Measurements from ENCODE around the gene PCDH1. TPM values are rescaled to one million over a fixed set of nuclear protein-coding genes. Genes with fewer than 3 reads are reported as not detected.
A peak's percentile ranks its signal among the peaks of the same experiment; 100 is the strongest.

PCDH1 gene
- total RNA-seq, 1 experiment from 2014 or later, result 9.9 TPM

DNA sequence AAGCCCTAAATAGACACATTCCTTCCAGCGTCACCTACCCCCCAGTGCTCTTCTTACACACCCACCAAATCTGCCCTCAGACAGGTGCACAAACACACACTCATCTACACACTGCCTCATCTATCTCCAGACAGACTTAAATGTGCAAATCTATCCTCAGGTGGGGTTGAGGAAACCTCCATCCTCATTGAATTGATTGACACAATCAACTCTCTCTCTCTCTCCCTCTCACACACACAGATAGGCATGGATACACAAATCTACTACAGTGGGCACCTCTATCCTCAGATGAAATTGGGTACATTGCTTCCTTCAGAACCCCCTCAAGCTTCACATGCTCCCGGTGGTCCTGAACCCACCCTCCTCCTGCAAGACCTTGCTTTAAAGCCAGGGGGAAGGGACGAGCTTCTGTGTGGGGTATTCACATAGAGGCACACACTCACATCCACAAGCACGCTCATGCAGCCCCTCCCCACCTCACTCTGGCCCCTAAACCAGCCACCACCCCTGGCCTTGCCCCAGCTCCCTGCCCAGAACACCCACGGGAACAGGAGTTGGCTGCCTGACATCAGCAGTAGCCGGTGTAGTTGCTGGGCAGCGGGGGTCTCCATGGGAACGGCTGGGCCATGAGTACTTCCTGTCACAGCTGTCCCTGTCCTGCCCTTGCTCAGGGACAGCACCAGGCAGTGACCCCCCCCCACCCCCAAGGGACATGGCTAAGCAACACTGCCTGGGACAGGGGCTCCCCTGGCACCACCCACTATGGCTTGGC is 22.8 kb downstream of the PCDH1 start:
- Mint-ChIP-seq H3K4me3 (ENCODE audit: unreplicated experiment) (no peak overlapping the region), H3K27me3 (ENCODE audit: insufficient read depth, unreplicated experiment) (no peaks in the 10 kb centered on the region), H3K9me3 (ENCODE audit: unreplicated experiment) (no peaks in the 10 kb centered on the region), H3K36me3 (ENCODE audit: insufficient read depth, unreplicated experiment) (no peaks in the 10 kb centered on the region), H3K27ac (ENCODE audit: low read depth, unreplicated experiment) (no peak overlapping the region), H3K4me1 (ENCODE audit: insufficient read depth, unreplicated experiment) (no peaks in the 10 kb centered on the region)
- intact Hi-C loops (cut with micrococcal nuclease), result no loop called here
- POLR2A ChIA-PET, result no interaction called here
- no TSS peak for BruUV-seq (replicated peaks)
- no peak for DNase-seq (ENCODE audit: unreplicated experiment)
- TF ChIP-seq CTCF (IDR thresholded peaks at IDR 0.05; ENCODE audit: unreplicated experiment), result no peak
- CTCF ChIA-PET, result interaction anchor here (0.7 to 0.8 kb wide), 2 partner anchors 43 to 153 kb away, joined by 3 to 5 read pairs; no protein-coding TSS in a partner anchor

GRCh38 chr5:141853895-141854626 is 24.1 kb downstream of the PCDH1 start:
- Mint-ChIP-seq H3K27ac (ENCODE audit: low read depth, unreplicated experiment) (no peak overlapping the region), H3K9me3 (ENCODE audit: unreplicated experiment) (no peaks in the 10 kb centered on the region), H3K36me3 (ENCODE audit: insufficient read depth, unreplicated experiment) (no peaks in the 10 kb centered on the region), H3K4me1 (ENCODE audit: insufficient read depth, unreplicated experiment) (peaks cover 2% of the 10 kb centered on the region), H3K4me3 (ENCODE audit: unreplicated experiment) (no peak overlapping the region), H3K27me3 (ENCODE audit: insufficient read depth, unreplicated experiment) (no peaks in the 10 kb centered on the region)
- no peak for TF ChIP-seq CTCF (IDR thresholded peaks at IDR 0.05; ENCODE audit: unreplicated experiment)
- no TSS peak for BruUV-seq (replicated peaks)
- ChIA-PET CTCF (no interaction called here), POLR2A (no interaction called here)
- no peak for DNase-seq (ENCODE audit: unreplicated experiment)
- intact Hi-C loops (cut with micrococcal nuclease), result no loop called here

DNA sequence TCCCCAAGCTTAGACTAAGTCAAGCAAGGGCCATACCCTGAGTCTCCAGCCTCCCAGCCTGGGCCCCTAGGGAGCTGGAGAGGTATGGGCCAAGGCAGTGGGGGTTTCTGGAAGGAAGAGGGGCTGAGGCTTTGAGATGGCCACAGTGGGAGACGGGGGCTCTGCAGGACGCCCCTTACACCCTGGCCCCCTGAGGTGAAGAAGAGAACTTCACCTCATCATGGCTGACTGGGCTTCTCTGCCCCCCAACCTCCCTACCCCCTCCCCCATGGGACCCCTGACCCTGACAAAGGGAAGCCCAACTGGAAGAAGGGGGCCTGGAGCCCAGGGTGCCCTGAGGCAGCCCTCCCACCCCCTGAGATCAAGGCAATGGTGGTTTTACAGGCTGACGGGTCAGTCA is 25.8 kb downstream of the PCDH1 start:
- no peaks in the 10 kb centered on the region for H3K9me3 Mint-ChIP-seq (ENCODE audit: unreplicated experiment)
- H3K4me1 Mint-ChIP-seq (ENCODE audit: insufficient read depth, unreplicated experiment), result peaks cover 10% of the 10 kb centered on the region
- CTCF ChIA-PET, result no interaction called here
- POLR2A ChIA-PET, result interaction anchor here (0.6 kb wide), 1 partner anchor 136 kb away, joined by 3 read pairs; no protein-coding TSS in a partner anchor
- H3K36me3 Mint-ChIP-seq (ENCODE audit: insufficient read depth, unreplicated experiment), result no peaks in the 10 kb centered on the region
- no peak for DNase-seq (ENCODE audit: unreplicated experiment)
- no peak overlapping the region for H3K27ac Mint-ChIP-seq (ENCODE audit: low read depth, unreplicated experiment)
- no TSS peak for BruUV-seq (replicated peaks)
- intact Hi-C loops (cut with micrococcal nuclease), result no loop called here
- no peak overlapping the region for H3K4me3 Mint-ChIP-seq (ENCODE audit: unreplicated experiment)
- TF ChIP-seq CTCF (IDR thresholded peaks at IDR 0.05; ENCODE audit: unreplicated experiment), result no peak
- H3K27me3 Mint-ChIP-seq (ENCODE audit: insufficient read depth, unreplicated experiment), result no peaks in the 10 kb centered on the region

DNA sequence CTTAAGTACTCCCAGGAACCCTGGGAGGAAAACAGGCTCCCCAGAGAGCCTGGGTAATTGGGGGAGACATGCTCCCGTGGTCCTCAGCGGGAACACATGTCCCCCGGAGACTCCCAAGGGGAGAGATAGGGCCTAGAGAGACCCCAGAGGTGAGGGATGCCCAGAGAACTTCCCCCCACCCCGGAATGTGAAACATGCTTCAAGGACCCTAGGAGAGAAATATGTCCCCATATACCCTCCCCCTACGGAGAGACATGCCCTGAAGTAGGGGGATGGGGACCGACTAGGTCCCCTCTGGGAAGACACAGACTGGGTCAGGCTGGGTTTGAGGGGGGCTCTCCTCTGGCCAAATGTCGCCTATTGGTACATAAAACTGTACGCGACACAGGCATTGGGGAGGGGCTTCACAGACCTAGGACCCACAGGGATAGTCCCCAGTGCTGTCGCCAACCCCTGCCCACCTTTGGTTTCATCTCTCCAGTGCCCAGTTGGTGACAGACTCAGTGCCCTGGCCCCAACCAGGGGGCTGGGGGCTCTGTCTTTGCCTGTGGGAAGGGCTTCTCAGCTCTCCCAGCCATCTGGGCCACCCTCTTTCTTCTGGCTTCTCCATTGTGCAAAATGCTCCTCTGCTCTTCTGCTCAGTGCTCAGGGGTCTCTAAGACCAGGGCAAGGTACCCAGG is 26.9 kb downstream of the PCDH1 start:
- Mint-ChIP-seq H3K36me3 (ENCODE audit: insufficient read depth, unreplicated experiment) (no peaks in the 10 kb centered on the region), H3K4me1 (ENCODE audit: insufficient read depth, unreplicated experiment) (peaks cover 10% of the 10 kb centered on the region), H3K27me3 (ENCODE audit: insufficient read depth, unreplicated experiment) (no peaks in the 10 kb centered on the region), H3K9me3 (ENCODE audit: unreplicated experiment) (no peaks in the 10 kb centered on the region), H3K4me3 (ENCODE audit: unreplicated experiment) (peak overlapping the region; percentile 81), H3K27ac (ENCODE audit: low read depth, unreplicated experiment) (peak overlapping the region; percentile 65)
- DNase-seq (ENCODE audit: unreplicated experiment), result no peak
- ChIA-PET POLR2A (no interaction called here), CTCF (interaction anchor here (0.7 kb wide), 1 partner anchor 151 kb away, joined by 4 read pairs; no protein-coding TSS in a partner anchor)
- no peak for TF ChIP-seq CTCF (IDR thresholded peaks at IDR 0.05; ENCODE audit: unreplicated experiment)
- BruUV-seq (replicated peaks), result no TSS peak
- intact Hi-C loops (cut with micrococcal nuclease), result no loop called here

All from MCF 10A (cell line).